Fibroblast of skin of scalp (primary cell): ENCODE measurements around the gene SLC22A23.

Experiments
- DNase-seq: peaks from one replicate; pipeline ENCODE4 v3.0.0-alpha.2; 2013

The SLC22A23 gene

GRCh38 chr6:3350252-3350796 is 106.5 kb downstream of the SLC22A23 start:
- DNase-seq = peak; percentile 37

GRCh38 chr6:3349388-3350251 is 107.2 kb downstream of the SLC22A23 start:
- no peak for DNase-seq

DNA sequence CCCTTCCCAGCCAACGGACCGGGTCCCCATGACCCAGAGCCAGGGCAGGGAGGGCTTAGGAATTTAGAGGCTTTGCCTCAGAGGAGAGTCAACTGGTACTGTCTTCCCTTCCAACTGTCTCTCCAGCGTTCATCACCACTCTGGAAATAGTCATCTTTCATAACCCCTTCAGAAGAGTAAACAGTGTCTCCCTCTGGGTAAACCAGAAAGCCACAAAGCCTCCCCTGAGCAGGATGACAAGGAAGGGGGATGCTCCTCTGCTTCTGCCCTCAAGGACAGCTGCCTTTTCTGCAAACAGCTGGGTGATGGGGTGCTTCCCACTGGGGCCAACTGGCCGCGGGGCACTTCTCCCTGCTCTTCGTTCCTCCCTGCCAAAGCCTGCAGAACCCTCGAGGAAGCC is 108.0 kb downstream of the SLC22A23 start:
- DNase-seq = no peak

GRCh38 chr6:3347826-3348225 is 109.0 kb downstream of the SLC22A23 start:
- no peak for DNase-seq

GRCh38 chr6:3347247-3347646 is 109.6 kb downstream of the SLC22A23 start:
- no peak for DNase-seq

DNA sequence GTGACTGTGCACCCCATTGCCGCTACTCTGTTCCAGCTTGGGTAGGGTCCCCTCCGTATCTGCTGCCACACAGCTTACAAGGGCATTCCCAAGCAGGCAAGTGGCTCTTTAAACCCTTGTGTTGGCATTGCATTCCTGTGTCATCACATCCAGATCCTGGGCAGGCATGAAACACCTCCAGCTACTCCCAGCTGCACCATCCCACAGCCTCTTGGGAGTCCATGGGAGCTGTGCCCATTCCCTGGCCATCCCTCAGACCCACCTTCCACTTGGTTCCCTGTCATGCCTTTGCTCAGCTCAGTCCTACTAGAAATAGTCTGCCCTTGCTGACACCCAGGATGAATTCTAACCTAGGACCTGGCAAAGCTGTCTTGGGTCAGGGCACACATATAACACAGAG is 110.4 kb downstream of the SLC22A23 start:
- no peak for DNase-seq

GRCh38 chr6:3345836-3346235 is 111.0 kb downstream of the SLC22A23 start:
- no peak for DNase-seq

GRCh38 chr6:3343089-3343883 is 113.6 kb downstream of the SLC22A23 start:
- no peak for DNase-seq

GRCh38 chr6:3341467-3341866 is 115.4 kb downstream of the SLC22A23 start:
- peak; percentile 83 for DNase-seq

GRCh38 chr6:3340894-3341293 is 116.0 kb downstream of the SLC22A23 start:
- peak; percentile 68 for DNase-seq

DNA sequence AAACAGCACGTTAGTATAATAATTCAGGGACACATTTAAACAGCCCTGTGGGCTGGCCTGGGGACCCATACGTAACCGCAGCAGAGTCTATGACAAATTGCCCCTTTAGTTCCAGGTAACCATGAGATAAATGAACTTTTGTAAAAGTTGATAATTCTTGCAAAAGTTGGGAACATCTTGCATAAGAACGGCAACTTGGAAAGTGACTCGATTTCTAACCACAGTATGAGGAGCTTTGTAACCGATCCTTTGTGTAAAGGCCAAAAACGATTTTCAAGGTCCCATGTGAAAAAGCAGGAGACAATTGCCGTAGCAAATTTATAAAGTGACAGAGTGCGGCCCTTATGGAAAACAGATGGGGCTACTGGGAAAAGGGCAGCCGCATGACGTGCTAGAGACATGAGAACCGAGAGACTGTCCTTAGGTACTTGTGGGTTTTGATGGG is 116.5 kb downstream of the SLC22A23 start:
- DNase-seq = peak; percentile 49

DNA sequence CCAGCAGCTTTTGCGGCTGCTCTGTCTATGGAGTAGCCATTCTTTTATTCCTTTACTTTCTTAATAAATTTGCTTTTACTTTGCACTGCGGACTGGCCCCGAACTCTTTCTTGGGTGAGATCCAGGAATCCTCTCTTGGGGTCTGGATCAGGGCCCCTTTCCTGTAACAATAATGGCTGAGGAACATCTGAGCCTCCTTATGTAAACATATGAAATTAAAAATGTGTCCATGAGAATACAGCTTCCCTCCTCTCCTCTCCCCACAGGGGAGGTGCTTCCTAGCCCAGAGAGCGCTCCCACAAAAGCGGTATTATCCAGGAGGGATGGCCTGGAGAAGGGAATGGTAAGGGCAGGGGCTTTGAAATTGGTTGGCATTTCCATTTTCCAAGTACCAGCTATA is 117.0 kb downstream of the SLC22A23 start:
- DNase-seq = no peak

GRCh38 chr6:3337521-3338350 is 119.1 kb downstream of the SLC22A23 start:
- DNase-seq = peak; percentile 37

DNA sequence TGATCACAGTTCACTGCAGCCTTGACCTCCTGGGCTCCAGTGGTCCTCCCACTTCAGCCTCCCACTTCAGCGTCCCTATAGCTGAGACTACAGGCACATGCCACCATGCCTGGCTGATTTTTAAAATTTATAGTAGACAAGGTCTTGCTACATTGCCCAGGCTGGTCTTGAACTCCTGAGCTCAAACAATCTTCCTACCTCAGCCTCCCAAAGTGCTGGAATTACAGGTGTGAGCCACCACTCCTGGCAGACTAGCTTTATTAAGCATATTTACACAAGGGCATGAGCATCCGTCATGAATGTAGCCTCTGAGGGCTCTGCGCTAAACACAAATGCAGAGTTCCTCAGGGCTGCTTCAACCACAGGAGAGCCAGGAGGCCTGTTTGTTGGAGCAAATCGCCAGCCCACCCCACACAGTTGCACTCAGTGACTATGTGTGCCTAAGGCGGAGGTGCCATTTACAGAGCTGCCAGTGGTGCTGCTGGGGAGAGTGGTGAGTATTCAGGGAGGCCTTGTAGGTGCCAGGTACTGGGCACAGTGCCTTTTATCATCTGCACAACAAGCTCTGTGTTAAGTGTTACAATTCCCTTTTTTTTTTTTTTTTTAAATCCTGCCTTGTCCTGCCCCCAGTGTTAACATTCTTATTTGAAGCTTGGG is 119.9 kb downstream of the SLC22A23 start:
- DNase-seq = no peak

DNA sequence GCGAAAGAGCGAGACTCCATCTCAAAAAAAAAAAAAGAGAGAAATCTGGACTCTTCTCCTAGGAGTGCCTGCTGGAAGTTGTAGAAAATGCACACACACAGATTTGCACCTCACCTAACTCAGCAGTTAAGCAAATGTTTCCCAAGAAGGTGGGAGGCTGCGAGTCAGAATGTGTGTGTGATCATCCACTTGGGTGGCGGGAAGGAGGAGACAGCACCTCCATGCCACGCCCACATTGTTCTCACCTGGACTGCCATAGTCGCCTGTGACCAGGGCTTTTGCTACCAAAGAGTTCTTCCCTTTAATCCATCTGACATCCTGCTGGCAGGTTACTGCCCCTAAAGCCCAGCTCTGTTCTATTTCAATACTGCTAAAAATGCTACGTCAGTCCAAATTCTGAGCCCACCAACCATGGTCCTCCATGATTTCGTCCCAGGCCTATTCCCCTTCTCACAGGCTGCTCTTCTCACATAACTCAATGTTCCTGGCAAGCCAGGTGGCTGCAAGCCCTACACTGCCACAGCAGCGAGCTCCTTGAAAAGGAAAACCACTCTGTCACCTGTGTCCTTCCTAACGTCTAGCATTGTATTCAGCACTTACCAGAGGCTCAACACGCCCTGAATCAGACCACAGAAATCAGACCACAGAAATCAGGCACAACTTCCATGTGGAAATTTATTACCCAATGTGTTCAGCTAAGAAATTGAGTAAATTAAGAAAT is 120.6 kb downstream of the SLC22A23 start:
- no peak for DNase-seq

GRCh38 chr6:3335169-3335568 is 121.7 kb downstream of the SLC22A23 start:
- DNase-seq = no peak

DNA sequence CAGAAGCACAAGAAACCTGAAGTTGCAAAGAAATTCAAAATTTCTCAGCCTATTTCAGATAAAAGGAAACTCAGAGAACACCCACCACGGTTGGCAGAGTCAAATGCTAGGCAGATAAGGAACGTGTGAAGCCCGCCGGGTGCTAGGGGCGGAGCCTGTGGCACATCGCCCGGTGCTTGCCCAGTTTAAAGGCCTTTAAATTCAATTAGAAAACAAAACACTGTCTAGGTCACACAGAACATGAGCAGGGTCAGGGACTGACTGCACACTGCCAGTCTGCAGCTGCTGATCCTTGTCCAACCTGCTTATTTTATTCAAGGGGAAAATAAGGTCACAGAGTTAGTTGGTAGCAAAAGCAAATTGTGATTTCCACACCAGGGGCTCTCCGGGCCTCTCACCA is 122.3 kb downstream of the SLC22A23 start:
- DNase-seq = no peak

DNA sequence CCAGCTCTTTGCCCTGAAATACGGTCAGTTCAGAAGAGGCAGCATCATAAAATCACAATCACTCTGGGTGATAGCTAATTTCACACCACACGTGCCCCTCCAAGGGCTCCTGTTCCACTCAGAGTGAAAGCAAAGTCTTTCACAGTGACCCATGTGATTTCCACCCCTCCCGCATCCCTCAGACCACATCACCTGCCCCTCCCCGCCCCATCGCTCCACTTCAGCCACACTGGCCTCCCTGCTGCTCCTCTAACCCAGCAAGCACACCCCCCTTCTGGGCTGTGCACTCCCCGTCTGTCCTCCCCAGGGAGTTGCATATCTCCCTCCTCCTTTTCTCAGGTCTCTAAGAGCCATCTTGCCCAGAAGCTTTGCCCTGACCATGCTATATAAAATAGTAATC is 123.6 kb downstream of the SLC22A23 start:
- no peak for DNase-seq

DNA sequence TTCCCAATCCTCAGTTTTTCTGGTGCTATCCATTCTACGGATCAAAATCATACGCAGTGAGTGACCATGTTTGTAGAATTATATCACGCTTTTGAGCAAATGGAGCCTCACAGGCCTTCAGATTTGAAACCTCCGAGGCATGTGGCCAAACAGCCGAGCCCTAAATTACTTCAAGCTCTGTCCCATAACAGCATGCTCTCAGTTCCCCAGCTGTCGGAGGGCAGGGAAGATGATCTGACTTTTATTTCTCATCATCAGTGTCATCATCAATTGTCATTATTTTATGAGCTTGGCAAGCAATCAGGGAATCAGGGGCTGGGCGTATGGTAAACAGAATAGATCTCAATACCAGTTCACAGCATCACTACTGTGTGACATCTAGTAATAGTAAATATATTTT is 124.9 kb downstream of the SLC22A23 start:
- DNase-seq = no peak

- DNase-seq = no peak
These were observed 125.4 kb downstream of the SLC22A23 start for GRCh38 chr6:3331494-3331893.

DNA sequence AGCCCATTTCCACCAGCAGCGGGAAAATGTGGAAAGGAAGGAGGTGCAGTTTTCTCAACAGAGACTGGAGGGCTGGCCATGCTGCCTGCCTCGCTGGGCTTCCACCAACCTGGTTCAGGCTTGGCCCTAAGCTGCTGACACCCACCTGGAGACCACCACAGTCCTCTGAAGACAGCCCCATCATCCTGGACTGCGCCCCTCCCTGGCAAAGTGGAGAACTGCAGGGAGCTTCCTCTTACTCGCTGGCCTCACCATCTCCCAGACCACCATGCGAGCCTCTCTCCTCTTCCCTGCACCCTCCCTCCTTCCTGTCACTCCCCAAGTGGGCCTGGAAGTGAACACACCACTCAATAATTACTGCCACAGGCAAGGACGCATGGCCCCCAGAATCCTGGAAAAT is 126.7 kb downstream of the SLC22A23 start:
- no peak for DNase-seq
